ENCODE results near the gene ATP9B.
"Not testable (repeated sequence)": the region's sequence is repeated elsewhere in the genome, so short reads cannot be mapped to it uniquely, and the experiment has no call there.

ATP9B gene

DNA sequence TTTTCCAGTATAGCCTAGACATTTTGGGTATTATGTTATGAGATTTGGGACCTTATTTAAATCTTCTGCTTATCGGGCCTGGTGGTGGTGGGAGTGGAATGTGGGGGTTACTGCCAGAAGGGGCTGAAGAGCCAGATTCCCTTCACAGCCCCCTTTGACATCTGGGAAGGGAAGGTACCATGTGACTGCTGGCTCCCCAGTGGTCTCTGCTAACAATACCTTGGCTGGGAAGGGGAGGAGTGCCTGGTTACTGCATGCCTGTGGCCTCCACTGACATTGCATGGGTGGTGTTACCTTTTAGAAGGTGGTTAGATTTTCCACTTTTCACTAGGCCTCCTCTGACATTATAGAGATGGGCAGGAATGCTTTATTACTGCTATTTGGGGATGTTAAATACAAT is 8.0 kb downstream of the ATP9B start:
- Histone ChIP-seq H3K27me3 (ENCODE audit: control insufficient read depth, insufficient read depth, low read length) (no peaks in the 10 kb centered on the region), H3K9ac (ENCODE audit: low read length) (no peak overlapping the region), H3K4me3 (ENCODE audit: low read length) (no peak overlapping the region), H3K27ac (ENCODE audit: low read depth, low read length) (no peak overlapping the region), H3K4me1 (ENCODE audit: control insufficient read depth, insufficient read depth, low read length) (no peaks in the 10 kb centered on the region), H3K36me3 (ENCODE audit: control insufficient read depth, insufficient read depth, low read length) (no peaks in the 10 kb centered on the region)

- H3K4me3 ChIP-seq (ENCODE audit: low read length); H3K9ac ChIP-seq (ENCODE audit: low read length); H3K27me3 ChIP-seq (ENCODE audit: control insufficient read depth, insufficient read depth, low read length); H3K4me1 ChIP-seq (ENCODE audit: control insufficient read depth, insufficient read depth, low read length); H3K27ac ChIP-seq (ENCODE audit: low read depth, low read length); H3K36me3 ChIP-seq (ENCODE audit: control insufficient read depth, insufficient read depth, low read length): not testable (repeated sequence)
Measured at GRCh38 chr18:79078791-79079190, 9.6 kb downstream of the ATP9B start.

DNA sequence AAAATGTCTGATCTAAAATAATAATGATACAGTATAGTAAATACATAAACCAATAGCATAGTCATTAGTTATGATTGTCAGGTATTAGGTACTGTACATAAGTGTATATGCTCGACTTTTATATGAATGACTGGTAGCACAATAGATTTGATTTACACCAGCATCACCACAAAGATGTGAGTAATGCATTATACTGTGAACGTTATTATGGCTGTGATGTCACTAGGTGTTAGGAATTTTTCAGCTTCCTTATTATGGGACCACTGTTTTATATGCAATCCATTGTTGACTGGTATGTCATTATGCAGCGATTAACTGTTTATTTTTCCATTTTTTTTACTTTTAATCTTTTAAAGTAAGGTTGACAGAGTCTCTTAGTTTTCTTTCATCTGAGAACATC is 23.7 kb downstream of the ATP9B start:
- Histone ChIP-seq H3K4me3 (ENCODE audit: low read length) (no peak overlapping the region), H3K36me3 (ENCODE audit: control insufficient read depth, insufficient read depth, low read length) (no peaks in the 10 kb centered on the region), H3K27me3 (ENCODE audit: control insufficient read depth, insufficient read depth, low read length) (no peaks in the 10 kb centered on the region), H3K4me1 (ENCODE audit: control insufficient read depth, insufficient read depth, low read length) (no peaks in the 10 kb centered on the region), H3K9ac (ENCODE audit: low read length) (no peak overlapping the region), H3K27ac (ENCODE audit: low read depth, low read length) (no peak overlapping the region)

GRCh38 chr18:79093986-79094385 is 24.8 kb downstream of the ATP9B start:
- no peaks in the 10 kb centered on the region for H3K4me1 ChIP-seq (ENCODE audit: control insufficient read depth, insufficient read depth, low read length)
- H3K27ac ChIP-seq (ENCODE audit: low read depth, low read length) = no peak overlapping the region
- no peak overlapping the region for H3K9ac ChIP-seq (ENCODE audit: low read length)
- no peaks in the 10 kb centered on the region for H3K27me3 ChIP-seq (ENCODE audit: control insufficient read depth, insufficient read depth, low read length)
- no peaks in the 10 kb centered on the region for H3K36me3 ChIP-seq (ENCODE audit: control insufficient read depth, insufficient read depth, low read length)
- H3K4me3 ChIP-seq (ENCODE audit: low read length) = no peak overlapping the region

DNA sequence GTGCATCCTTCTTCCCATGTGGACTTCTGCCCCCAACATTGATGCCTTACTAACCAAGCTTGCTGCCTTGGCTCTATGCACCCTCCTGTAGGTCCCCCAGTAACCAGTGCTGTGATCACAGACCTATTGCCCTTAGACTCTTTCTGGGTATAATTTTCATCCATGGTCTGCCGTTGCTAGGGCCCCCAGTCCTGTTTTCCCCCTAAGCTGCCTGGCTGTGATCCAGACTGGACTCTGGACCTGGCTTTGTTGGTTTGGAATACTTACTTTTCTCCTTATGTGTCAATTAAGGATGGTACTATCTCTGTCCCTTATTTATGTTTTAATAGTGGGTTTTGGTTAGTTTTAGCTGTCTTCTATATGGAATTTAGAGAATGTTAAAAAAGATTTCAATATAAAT is 26.0 kb downstream of the ATP9B start:
- Histone ChIP-seq H3K4me1 (ENCODE audit: control insufficient read depth, insufficient read depth, low read length) (no peaks in the 10 kb centered on the region), H3K27ac (ENCODE audit: low read depth, low read length) (no peak overlapping the region), H3K36me3 (ENCODE audit: control insufficient read depth, insufficient read depth, low read length) (no peaks in the 10 kb centered on the region), H3K4me3 (ENCODE audit: low read length) (no peak overlapping the region), H3K9ac (ENCODE audit: low read length) (no peak overlapping the region), H3K27me3 (ENCODE audit: control insufficient read depth, insufficient read depth, low read length) (no peaks in the 10 kb centered on the region)

- no peak overlapping the region for H3K4me3 ChIP-seq (ENCODE audit: low read length)
- no peaks in the 10 kb centered on the region for H3K27me3 ChIP-seq (ENCODE audit: control insufficient read depth, insufficient read depth, low read length)
- H3K36me3 ChIP-seq (ENCODE audit: control insufficient read depth, insufficient read depth, low read length) = no peaks in the 10 kb centered on the region
- no peak overlapping the region for H3K9ac ChIP-seq (ENCODE audit: low read length)
- no peak overlapping the region for H3K27ac ChIP-seq (ENCODE audit: low read depth, low read length)
- H3K4me1 ChIP-seq (ENCODE audit: control insufficient read depth, insufficient read depth, low read length) = no peaks in the 10 kb centered on the region
Measured at GRCh38 chr18:79100944-79101343, 31.8 kb downstream of the ATP9B start.

GRCh38 chr18:79102886-79103285 is 33.7 kb downstream of the ATP9B start:
- Histone ChIP-seq H3K4me3 (ENCODE audit: low read length) (no peak overlapping the region), H3K36me3 (ENCODE audit: control insufficient read depth, insufficient read depth, low read length) (no peaks in the 10 kb centered on the region), H3K27me3 (ENCODE audit: control insufficient read depth, insufficient read depth, low read length) (no peaks in the 10 kb centered on the region)

DNA sequence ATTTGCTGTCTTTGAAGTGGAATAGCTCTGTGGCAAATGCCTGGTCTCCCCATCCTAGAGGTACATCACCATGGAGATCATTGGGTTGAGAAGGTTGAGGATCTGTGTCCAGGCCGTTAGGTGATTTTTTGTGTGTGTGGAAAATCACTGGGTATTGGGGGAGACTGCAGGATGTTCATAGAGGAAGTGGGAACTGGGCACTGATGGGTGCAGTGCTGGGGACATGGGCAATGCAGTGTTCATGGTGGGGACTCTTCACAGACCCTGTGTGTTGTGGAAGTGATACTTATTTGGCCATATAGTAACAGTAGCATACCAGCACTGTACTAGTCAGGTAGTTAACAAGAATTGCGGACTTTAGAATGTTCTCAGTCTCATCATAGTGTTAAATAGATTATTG is 34.9 kb downstream of the ATP9B start:
- H3K36me3 ChIP-seq (ENCODE audit: control insufficient read depth, insufficient read depth, low read length) = no peaks in the 10 kb centered on the region
- H3K9ac ChIP-seq (ENCODE audit: low read length) = no peak overlapping the region
- H3K27ac ChIP-seq (ENCODE audit: low read depth, low read length) = no peak overlapping the region
- H3K4me3 ChIP-seq (ENCODE audit: low read length) = no peak overlapping the region
- no peaks in the 10 kb centered on the region for H3K27me3 ChIP-seq (ENCODE audit: control insufficient read depth, insufficient read depth, low read length)
- H3K4me1 ChIP-seq (ENCODE audit: control insufficient read depth, insufficient read depth, low read length) = no peaks in the 10 kb centered on the region

More at GRCh38 chr18:79102886-79103285, 33.7 kb downstream of the ATP9B start:
- Histone ChIP-seq H3K27ac (ENCODE audit: low read depth, low read length) (no peak overlapping the region), H3K9ac (ENCODE audit: low read length) (no peak overlapping the region), H3K4me1 (ENCODE audit: control insufficient read depth, insufficient read depth, low read length) (no peaks in the 10 kb centered on the region)

DNA sequence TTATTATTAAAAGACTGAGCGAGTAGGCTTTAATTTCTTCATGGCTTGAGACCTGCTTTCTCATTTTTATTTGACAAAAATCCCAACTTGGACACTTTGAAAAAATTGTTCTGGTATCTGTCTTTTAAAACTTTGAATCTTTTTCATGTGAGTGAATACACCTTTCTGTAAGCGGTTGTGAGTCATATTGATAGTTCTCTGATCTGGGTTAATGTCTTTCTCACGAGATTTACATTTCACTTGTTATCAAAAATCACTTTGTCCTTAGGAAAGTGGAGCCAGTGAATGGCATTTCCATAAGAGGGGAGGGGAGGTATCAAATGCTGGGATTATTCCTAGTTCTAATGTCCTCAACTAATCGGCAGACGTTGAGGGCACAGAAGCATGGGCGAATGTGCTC is 36.3 kb downstream of the ATP9B start:
- H3K4me3 ChIP-seq (ENCODE audit: low read length) = no peak overlapping the region
- H3K27me3 ChIP-seq (ENCODE audit: control insufficient read depth, insufficient read depth, low read length) = no peaks in the 10 kb centered on the region
- H3K9ac ChIP-seq (ENCODE audit: low read length) = no peak overlapping the region
- no peaks in the 10 kb centered on the region for H3K4me1 ChIP-seq (ENCODE audit: control insufficient read depth, insufficient read depth, low read length)
- no peak overlapping the region for H3K27ac ChIP-seq (ENCODE audit: low read depth, low read length)
- H3K36me3 ChIP-seq (ENCODE audit: control insufficient read depth, insufficient read depth, low read length) = no peaks in the 10 kb centered on the region

DNA sequence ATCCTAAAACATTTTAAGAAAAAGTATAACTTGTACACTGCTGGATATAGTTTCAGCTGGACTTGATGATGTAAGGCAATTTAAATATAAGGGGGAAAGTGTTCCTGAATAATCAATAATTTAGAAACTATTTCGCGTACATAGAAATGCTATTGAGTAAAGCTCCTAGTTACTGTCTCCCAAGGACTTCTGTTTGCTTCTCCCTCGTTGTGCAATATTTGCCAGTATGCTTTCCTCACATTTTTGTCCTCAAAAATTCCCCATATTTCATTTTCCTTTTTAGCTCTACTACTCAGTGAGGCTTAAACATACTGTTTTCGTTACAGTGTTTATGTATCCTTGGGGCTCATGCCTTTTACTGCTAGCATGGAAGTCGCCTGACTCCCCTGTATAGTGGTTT is 36.9 kb downstream of the ATP9B start:
- H3K36me3 ChIP-seq (ENCODE audit: control insufficient read depth, insufficient read depth, low read length) = no peaks in the 10 kb centered on the region
- H3K9ac ChIP-seq (ENCODE audit: low read length) = no peak overlapping the region
- no peaks in the 10 kb centered on the region for H3K4me1 ChIP-seq (ENCODE audit: control insufficient read depth, insufficient read depth, low read length)
- no peak overlapping the region for H3K27ac ChIP-seq (ENCODE audit: low read depth, low read length)
- H3K27me3 ChIP-seq (ENCODE audit: control insufficient read depth, insufficient read depth, low read length) = no peaks in the 10 kb centered on the region
- no peak overlapping the region for H3K4me3 ChIP-seq (ENCODE audit: low read length)

DNA sequence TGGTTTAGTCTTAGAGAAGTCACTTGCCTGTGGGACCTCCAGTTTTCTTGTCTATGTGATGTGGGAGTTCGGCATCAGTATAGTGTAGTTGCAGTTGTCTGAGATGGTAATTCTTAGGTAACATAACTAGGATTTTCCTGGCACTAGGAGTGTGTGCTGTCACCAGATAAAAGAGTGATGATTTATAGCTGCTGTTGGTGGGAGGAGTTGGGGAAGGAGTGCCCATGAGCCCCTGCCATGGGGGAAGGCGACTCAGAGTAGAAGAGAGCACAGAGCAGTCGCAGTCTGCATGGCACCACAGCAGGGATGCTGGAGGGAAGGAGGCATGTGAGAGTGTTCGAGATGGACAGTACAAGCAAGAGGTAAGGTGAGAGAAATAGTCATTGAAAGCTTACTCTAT is 38.7 kb downstream of the ATP9B start:
- no peak overlapping the region for H3K27ac ChIP-seq (ENCODE audit: low read depth, low read length)
- H3K27me3 ChIP-seq (ENCODE audit: control insufficient read depth, insufficient read depth, low read length) = no peaks in the 10 kb centered on the region
- no peaks in the 10 kb centered on the region for H3K4me1 ChIP-seq (ENCODE audit: control insufficient read depth, insufficient read depth, low read length)
- H3K9ac ChIP-seq (ENCODE audit: low read length) = no peak overlapping the region
- no peak overlapping the region for H3K4me3 ChIP-seq (ENCODE audit: low read length)
- no peaks in the 10 kb centered on the region for H3K36me3 ChIP-seq (ENCODE audit: control insufficient read depth, insufficient read depth, low read length)

DNA sequence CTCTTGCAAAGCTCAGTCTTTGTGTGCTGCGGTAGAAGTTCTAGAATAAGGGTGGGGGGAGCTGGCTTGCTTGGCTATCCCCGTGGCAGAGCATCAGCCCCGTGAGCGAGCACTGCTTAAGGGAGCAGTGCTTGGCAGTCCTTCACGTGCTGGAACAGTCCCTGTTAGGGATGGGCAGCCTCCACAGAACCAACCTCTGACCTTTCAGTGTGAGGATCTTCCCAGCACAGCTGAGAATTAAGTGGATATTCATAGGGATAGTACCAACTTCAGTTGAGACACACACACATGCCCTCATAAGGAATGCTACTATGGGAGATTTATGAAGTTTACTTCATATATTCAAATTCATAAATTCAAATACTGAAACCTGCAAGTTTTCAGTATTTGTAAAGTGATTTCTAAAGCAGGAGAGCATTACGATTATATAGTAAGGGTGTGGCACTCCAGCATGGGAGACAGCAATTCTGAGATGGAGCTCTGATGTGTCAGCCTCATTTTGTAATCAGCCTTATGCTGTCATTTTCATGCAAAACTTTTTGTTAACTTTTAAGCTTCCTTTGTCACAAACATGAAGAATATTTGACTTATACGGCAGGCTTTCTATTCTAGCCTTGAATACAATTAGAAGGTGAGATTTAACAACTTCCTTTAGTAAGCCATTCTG is 39.5 kb downstream of the ATP9B start:
- no peak overlapping the region for H3K9ac ChIP-seq (ENCODE audit: low read length)
- peaks cover 2% of the 10 kb centered on the region for H3K36me3 ChIP-seq (ENCODE audit: control insufficient read depth, insufficient read depth, low read length)
- no peaks in the 10 kb centered on the region for H3K4me1 ChIP-seq (ENCODE audit: control insufficient read depth, insufficient read depth, low read length)
- no peaks in the 10 kb centered on the region for H3K27me3 ChIP-seq (ENCODE audit: control insufficient read depth, insufficient read depth, low read length)
- no peak overlapping the region for H3K4me3 ChIP-seq (ENCODE audit: low read length)
- no peak overlapping the region for H3K27ac ChIP-seq (ENCODE audit: low read depth, low read length)

GRCh38 chr18:79111483-79111882 is 42.3 kb downstream of the ATP9B start:
- H3K36me3 ChIP-seq (ENCODE audit: control insufficient read depth, insufficient read depth, low read length) = peaks cover 5% of the 10 kb centered on the region
- H3K4me1 ChIP-seq (ENCODE audit: control insufficient read depth, insufficient read depth, low read length) = no peaks in the 10 kb centered on the region
- H3K27me3 ChIP-seq (ENCODE audit: control insufficient read depth, insufficient read depth, low read length) = no peaks in the 10 kb centered on the region
- no peak overlapping the region for H3K4me3 ChIP-seq (ENCODE audit: low read length)
- no peak overlapping the region for H3K9ac ChIP-seq (ENCODE audit: low read length)
- H3K27ac ChIP-seq (ENCODE audit: low read depth, low read length) = no peak overlapping the region

Measured in rectal smooth muscle tissue (tissue), 1 donor.